HL-60 (cell line): ENCODE data around the gene TFAP2D.

Experiments
- DNase-seq, 2 experiments: peaks; one replicate each; pipeline ENCODE4 v3.0.0-alpha.2; 2010 to 2020; ENCODE audit warnings: low read depth in 1 of 2, low spot score in 1 of 2
- H3K27ac ChIP-seq: fragments of 250-450 bp; sonication (Bioruptor Pico); replicated peaks from 2 replicates; pipeline ENCODE4 v1.5.1; 2020; ENCODE audit warnings: mild to moderate bottlenecking, moderate library complexity
- H3K27me3 ChIP-seq: fragments of 250-450 bp; sonication (Bioruptor Pico); 2 replicates; pipeline ENCODE4 v1.5.1; 2021; ENCODE audit warnings: mild to moderate bottlenecking, moderate library complexity; ENCODE audit not compliant: insufficient read depth, poor library complexity, severe bottlenecking
- H3K4me3 ChIP-seq: replicated peaks from 2 replicates; pipeline ENCODE4 v1.5.1; 2011; ENCODE audit warnings: mild to moderate bottlenecking, control low read depth, low read length; ENCODE audit not compliant: insufficient read depth
- GABPA ChIP-seq: IDR thresholded peaks from 2 replicates; pipeline ENCODE4 v1.6.1; 2012; ENCODE audit warnings: low read depth
- POLR2AphosphoS5 ChIP-seq: IDR thresholded peaks from 2 replicates; pipeline ENCODE4 v1.6.1; 2012; ENCODE audit warnings: low read depth
- SPI1 ChIP-seq: IDR thresholded peaks from 2 replicates; pipeline ENCODE4 v1.6.1; 2012; ENCODE audit warnings: low read depth, mild to moderate bottlenecking, borderline replicate concordance
- TF ChIP-seq, protein P1 (sequence below): IDR thresholded peaks from 2 replicates; pipeline ENCODE4 v1.6.1; 2012; ENCODE audit warnings: low read depth; ENCODE audit not compliant: insufficient replicate concordance
- TF ChIP-seq, protein P2 (sequence below): IDR thresholded peaks from one replicate; pipeline ENCODE4 v1.5.1; 2011; ENCODE audit warnings: low read length, control low read depth, inconsistent platforms; ENCODE audit not compliant: insufficient read depth

Gene TFAP2D

DNA sequence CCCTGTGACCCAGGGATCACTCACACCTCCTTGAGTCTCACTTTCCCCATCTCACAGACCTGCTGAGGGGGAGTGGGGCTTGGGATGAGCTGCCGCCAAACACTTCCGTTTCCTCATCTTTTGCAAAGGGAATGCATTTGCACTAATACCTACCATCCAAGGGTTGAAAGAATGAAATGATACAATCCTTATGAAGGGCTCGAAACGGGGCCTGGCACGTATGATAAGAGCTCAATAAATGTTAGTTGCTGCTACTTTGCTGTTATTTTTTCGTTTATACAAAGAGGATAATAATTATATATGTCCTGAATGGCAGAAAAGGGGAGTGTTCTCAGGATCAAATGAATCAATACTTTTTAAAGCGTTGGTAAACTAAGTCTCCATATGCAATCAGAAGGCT lies 6.1 kb upstream of the TFAP2D start:
- peaks cover 21% of the 10 kb centered on the region for H3K27me3 ChIP-seq
- H3K4me3 ChIP-seq: no peak overlapping the region

DNA sequence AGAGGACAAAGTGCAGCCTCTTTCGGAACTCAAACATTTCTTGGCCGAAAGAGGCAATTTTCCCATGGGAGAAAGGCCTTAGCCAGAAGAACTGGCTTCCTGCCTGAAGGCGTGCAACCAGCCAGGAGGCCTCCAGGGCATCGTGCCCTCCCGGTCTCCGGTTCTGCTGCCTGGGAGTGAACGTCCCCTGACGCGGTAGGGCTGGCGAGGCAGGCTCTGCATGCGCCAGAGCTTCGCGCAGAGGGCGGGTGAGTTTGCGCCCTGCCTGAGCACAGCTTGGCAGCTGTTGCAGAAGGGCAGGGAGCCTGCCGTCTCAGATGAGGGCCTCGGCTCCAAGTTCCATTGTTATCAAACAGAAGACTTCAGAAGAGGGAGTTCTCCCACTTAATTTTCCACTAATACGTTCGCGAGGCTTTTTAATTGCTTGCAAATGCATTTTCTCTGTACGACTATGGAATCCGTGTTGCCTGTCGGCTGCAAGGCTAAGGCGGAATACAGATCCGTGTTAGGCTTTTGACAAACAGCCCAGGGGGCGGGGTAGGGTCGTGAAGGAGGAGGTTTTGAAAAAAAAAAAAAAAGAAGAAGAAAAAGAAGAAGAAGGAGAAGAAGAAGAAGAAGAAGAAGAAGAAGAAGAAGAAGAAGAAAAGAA lies 5.5 kb upstream of the TFAP2D start:
- Histone ChIP-seq H3K27me3 (peaks cover 23% of the 10 kb centered on the region), H3K27ac (no peak overlapping the region), H3K4me3 (no peak overlapping the region)
- no peak for DNase-seq
- TF ChIP-seq, protein P1, sequence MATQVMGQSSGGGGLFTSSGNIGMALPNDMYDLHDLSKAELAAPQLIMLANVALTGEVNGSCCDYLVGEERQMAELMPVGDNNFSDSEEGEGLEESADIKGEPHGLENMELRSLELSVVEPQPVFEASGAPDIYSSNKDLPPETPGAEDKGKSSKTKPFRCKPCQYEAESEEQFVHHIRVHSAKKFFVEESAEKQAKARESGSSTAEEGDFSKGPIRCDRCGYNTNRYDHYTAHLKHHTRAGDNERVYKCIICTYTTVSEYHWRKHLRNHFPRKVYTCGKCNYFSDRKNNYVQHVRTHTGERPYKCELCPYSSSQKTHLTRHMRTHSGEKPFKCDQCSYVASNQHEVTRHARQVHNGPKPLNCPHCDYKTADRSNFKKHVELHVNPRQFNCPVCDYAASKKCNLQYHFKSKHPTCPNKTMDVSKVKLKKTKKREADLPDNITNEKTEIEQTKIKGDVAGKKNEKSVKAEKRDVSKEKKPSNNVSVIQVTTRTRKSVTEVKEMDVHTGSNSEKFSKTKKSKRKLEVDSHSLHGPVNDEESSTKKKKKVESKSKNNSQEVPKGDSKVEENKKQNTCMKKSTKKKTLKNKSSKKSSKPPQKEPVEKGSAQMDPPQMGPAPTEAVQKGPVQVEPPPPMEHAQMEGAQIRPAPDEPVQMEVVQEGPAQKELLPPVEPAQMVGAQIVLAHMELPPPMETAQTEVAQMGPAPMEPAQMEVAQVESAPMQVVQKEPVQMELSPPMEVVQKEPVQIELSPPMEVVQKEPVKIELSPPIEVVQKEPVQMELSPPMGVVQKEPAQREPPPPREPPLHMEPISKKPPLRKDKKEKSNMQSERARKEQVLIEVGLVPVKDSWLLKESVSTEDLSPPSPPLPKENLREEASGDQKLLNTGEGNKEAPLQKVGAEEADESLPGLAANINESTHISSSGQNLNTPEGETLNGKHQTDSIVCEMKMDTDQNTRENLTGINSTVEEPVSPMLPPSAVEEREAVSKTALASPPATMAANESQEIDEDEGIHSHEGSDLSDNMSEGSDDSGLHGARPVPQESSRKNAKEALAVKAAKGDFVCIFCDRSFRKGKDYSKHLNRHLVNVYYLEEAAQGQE: no peak
- TF ChIP-seq POLR2AphosphoS5 (no peak), SPI1 (no peak), GABPA (no peak)
- TF ChIP-seq, protein P2, sequence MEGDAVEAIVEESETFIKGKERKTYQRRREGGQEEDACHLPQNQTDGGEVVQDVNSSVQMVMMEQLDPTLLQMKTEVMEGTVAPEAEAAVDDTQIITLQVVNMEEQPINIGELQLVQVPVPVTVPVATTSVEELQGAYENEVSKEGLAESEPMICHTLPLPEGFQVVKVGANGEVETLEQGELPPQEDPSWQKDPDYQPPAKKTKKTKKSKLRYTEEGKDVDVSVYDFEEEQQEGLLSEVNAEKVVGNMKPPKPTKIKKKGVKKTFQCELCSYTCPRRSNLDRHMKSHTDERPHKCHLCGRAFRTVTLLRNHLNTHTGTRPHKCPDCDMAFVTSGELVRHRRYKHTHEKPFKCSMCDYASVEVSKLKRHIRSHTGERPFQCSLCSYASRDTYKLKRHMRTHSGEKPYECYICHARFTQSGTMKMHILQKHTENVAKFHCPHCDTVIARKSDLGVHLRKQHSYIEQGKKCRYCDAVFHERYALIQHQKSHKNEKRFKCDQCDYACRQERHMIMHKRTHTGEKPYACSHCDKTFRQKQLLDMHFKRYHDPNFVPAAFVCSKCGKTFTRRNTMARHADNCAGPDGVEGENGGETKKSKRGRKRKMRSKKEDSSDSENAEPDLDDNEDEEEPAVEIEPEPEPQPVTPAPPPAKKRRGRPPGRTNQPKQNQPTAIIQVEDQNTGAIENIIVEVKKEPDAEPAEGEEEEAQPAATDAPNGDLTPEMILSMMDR: no peak

More for the DNA sequence above, 6.1 kb upstream of the TFAP2D start:
- TF ChIP-seq, protein P1: no peak
- TF ChIP-seq SPI1: no peak
- TF ChIP-seq POLR2AphosphoS5: no peak
- TF ChIP-seq GABPA: no peak
- DNase-seq: no peak
- no peak overlapping the region for H3K27ac ChIP-seq

DNA sequence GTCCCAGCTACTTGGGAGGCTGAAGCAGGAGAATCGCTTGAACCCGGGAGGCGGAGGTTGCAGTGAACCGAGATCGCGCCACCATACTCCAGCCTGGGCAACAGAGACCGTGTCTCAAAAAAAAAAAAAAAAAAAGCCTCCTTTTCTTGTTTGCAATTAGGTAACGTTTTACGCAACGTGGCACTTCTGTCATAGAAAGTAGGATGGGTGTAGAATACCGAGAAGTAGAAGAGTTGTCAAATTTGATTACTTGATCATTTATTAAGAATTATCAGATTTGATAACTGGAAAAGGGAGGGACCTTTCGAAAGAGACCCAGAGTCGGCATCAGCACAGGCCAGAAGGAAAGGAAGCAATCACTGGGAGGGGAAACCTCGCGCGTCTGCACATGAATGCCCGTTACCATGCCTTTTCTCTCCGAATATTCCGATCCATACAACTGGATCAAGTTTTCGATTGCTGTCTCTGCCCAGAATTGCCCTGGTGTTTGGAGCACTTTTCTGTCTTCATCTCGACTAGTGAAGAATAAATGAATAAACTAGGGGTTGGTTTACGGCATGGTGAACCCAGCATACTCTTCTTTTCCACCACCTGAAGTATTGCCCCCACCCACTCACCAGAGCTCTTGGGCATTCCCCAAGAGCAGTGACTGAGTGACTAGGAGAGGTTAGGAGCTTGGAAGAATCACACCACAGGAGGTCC lies 4.5 kb upstream of the TFAP2D start:
- H3K27me3 ChIP-seq: peaks cover 30% of the 10 kb centered on the region

More for the DNA sequence above, 4.5 kb upstream of the TFAP2D start:
- DNase-seq: no peak
- TF ChIP-seq, protein P1: no peak
- TF ChIP-seq, protein P2: no peak
- TF ChIP-seq POLR2AphosphoS5 (no peak), SPI1 (no peak), GABPA (no peak)
- H3K27ac ChIP-seq: no peak overlapping the region
- H3K4me3 ChIP-seq: no peak overlapping the region
